ENCODE measurements around the gene TMCO4. TPM values are rescaled to one million over a fixed set of nuclear protein-coding genes. Genes with fewer than 3 reads are reported as not detected.

TMCO4 gene
- total and polyA plus RNA-seq, 2 donors (not counting 1 experiment from before 2014, with no cell fraction given) = 21.7 to 31.3 TPM

DNA sequence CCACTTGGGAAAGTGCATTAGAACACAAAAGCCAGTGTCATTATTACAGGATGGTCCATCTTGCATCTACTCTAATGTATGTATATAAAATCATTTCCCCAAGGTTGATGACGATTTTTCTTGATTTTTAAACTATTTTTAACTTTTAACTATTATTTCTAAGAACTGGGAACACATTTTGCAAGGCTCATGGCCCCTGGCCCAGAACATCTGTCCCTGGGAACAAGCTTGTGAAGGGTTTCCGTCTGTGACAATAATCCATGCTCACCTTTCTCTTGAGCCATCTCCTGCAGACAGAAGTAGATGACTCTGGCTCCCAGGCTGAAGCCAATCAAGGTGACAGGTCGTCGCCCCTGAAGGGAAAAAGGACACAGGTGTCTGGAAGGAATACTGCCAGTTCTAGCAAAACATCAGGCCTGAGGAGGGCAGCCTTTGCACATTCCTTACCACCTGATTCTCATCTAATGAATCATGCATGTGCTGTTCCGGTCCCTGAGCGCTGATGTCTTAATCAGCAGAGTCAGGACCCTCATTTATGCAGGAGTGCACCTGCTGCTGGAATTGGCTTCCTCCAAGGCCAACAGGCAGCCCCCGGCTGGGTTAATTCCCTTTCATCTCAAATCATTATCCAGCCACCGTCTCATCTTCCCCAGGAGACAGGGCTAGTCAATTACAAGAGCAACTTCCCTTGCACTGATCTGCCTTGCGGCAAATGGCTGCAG lies 62.5 kb downstream of the TMCO4 start:
- H3K27me3 Mint-ChIP-seq = no peaks in the 10 kb centered on the region
- Histone ChIP-seq H3K27me3 (replicated peaks in 1 of 4; ENCODE audit: control extremely low read depth in 1 of 4, control insufficient read depth in 3 of 4, insufficient read depth in 4 of 4, low read length in 3 of 4) (no peaks in the 10 kb centered on the region), H3K4me3 (ENCODE audit: control extremely low read depth in 1 of 5, extremely low read depth in 1 of 5, insufficient read depth in 1 of 5, low read depth in 2 of 5, low read length in 4 of 5) (no peak overlapping the region), H3K36me3 (replicated peaks in 1 of 2; ENCODE audit: control extremely low read depth in 1 of 2, control insufficient read depth in 1 of 2, extremely low read depth in 1 of 2, insufficient read depth in 2 of 2, low read length in 1 of 2) (peaks cover 3 to 19% of the 10 kb centered on the region in 2 experiments), H4K20me1 (ENCODE audit: control insufficient read depth, insufficient read depth, low read length, poor library complexity, severe bottlenecking) (no peaks in the 10 kb centered on the region), H3K4me2 (replicated peaks; ENCODE audit: low read depth, low read length, poor library complexity, severe bottlenecking) (no peak overlapping the region), H2AFZ (ENCODE audit: insufficient read depth, low read depth, low read length, poor library complexity, severe bottlenecking) (no peak overlapping the region), H3K27ac (ENCODE audit: low read length in 2 of 2) (no peak overlapping the region), H3K9ac (ENCODE audit: low read length) (no peak overlapping the region), H3K4me1 (ENCODE audit: control insufficient read depth in 2 of 2, insufficient read depth in 2 of 2, low read length in 2 of 2) (no peaks in the 10 kb centered on the region), H3K9me3 (ENCODE audit: control extremely low read depth in 1 of 3, control insufficient read depth in 2 of 3, insufficient read depth in 1 of 3, low read length in 2 of 3) (peaks cover 0 to 16% (median 7%) of the 10 kb centered on the region in 3 donors), H3K79me2 (ENCODE audit: control insufficient read depth, insufficient read depth, low read length) (no peaks in the 10 kb centered on the region)
- no peak overlapping the region for H3K4me3 Mint-ChIP-seq
- H3K27ac Mint-ChIP-seq = no peak overlapping the region
- H3K4me1 Mint-ChIP-seq = no peaks in the 10 kb centered on the region
- CTCF ChIA-PET = no interaction called here
- DNase-seq (no peak), ATAC-seq (ENCODE audit: low read depth) (no peak)
- POLR2A ChIA-PET = no interaction called here
- no peaks in the 10 kb centered on the region for H3K9me3 Mint-ChIP-seq (ENCODE audit: insufficient read depth)
- WGBS (ENCODE audit: insufficient coverage) = 100% methylated on average over 4 of the region's 9 CpGs
- no peak for TF ChIP-seq EZH2 (IDR thresholded peaks at IDR 0.05; ENCODE audit: borderline replicate concordance, insufficient read depth, low read depth, low read length, poor library complexity, severe bottlenecking)
- TF ChIP-seq, protein P1, sequence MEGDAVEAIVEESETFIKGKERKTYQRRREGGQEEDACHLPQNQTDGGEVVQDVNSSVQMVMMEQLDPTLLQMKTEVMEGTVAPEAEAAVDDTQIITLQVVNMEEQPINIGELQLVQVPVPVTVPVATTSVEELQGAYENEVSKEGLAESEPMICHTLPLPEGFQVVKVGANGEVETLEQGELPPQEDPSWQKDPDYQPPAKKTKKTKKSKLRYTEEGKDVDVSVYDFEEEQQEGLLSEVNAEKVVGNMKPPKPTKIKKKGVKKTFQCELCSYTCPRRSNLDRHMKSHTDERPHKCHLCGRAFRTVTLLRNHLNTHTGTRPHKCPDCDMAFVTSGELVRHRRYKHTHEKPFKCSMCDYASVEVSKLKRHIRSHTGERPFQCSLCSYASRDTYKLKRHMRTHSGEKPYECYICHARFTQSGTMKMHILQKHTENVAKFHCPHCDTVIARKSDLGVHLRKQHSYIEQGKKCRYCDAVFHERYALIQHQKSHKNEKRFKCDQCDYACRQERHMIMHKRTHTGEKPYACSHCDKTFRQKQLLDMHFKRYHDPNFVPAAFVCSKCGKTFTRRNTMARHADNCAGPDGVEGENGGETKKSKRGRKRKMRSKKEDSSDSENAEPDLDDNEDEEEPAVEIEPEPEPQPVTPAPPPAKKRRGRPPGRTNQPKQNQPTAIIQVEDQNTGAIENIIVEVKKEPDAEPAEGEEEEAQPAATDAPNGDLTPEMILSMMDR (IDR thresholded peaks at IDR 0.05) = no peak
- intact Hi-C loops (cut with micrococcal nuclease) = no loop called here

DNA sequence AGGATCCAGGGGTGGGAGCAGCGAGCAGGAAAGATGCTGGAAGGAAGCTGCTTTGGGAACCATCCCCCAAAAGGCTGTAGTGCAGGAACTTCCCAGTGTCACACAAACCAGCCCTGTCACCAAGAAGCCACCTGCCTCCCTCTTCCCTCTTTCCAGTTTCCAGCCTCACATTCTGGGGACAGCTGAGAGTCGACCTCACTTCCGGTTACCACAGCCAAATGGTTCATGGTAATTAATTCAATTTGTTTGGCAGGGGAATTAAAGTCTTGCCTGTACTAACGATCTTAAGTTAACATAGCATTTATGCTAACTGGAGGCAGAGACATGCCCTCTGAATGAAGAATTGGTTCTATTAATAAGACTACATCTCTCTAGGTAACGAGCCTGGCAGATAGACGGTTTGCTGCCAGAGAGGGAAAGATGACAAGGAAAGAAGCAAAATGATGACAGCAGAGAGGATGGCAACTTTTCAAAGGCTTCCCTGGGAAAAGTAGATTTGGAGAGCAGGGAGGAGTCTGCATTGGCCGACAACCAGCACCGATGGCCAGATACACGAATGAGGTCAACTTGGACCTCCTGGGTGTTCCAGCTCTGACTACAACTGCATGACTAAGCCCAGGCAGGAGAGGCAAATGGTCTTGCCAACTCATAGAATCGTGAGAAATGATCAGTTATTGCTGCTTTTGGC lies 64.1 kb downstream of the TMCO4 start:
- 92% methylated on average over 7 of the region's 10 CpGs for WGBS (ENCODE audit: insufficient coverage)
- Histone ChIP-seq H3K27ac (ENCODE audit: low read length in 2 of 2) (no peak overlapping the region), H3K79me2 (ENCODE audit: control insufficient read depth, insufficient read depth, low read length) (no peaks in the 10 kb centered on the region), H3K36me3 (replicated peaks in 1 of 2; ENCODE audit: control extremely low read depth in 1 of 2, control insufficient read depth in 1 of 2, extremely low read depth in 1 of 2, insufficient read depth in 2 of 2, low read length in 1 of 2) (peaks cover 3 to 28% of the 10 kb centered on the region in 2 experiments), H2AFZ (ENCODE audit: insufficient read depth, low read depth, low read length, poor library complexity, severe bottlenecking) (no peak overlapping the region), H3K9ac (ENCODE audit: low read length) (no peak overlapping the region), H3K4me2 (replicated peaks; ENCODE audit: low read depth, low read length, poor library complexity, severe bottlenecking) (no peak overlapping the region), H3K4me3 (ENCODE audit: control extremely low read depth in 1 of 5, extremely low read depth in 1 of 5, insufficient read depth in 1 of 5, low read depth in 2 of 5, low read length in 4 of 5) (no peak overlapping the region), H3K27me3 (replicated peaks in 1 of 4; ENCODE audit: control extremely low read depth in 1 of 4, control insufficient read depth in 3 of 4, insufficient read depth in 4 of 4, low read length in 3 of 4) (no peaks in the 10 kb centered on the region), H4K20me1 (ENCODE audit: control insufficient read depth, insufficient read depth, low read length, poor library complexity, severe bottlenecking) (no peaks in the 10 kb centered on the region), H3K9me3 (ENCODE audit: control extremely low read depth in 1 of 3, control insufficient read depth in 2 of 3, insufficient read depth in 1 of 3, low read length in 2 of 3) (peaks cover 0 to 20% (median 8%) of the 10 kb centered on the region in 3 donors), H3K4me1 (ENCODE audit: control insufficient read depth in 2 of 2, insufficient read depth in 2 of 2, low read length in 2 of 2) (no peaks in the 10 kb centered on the region)
- intact Hi-C loops (cut with micrococcal nuclease) = no loop called here
- Mint-ChIP-seq H3K27ac (no peak overlapping the region), H3K4me1 (no peaks in the 10 kb centered on the region), H3K9me3 (ENCODE audit: insufficient read depth) (peaks cover under 1% of the 10 kb centered on the region), H3K4me3 (no peak overlapping the region), H3K27me3 (no peaks in the 10 kb centered on the region)
- ChIA-PET CTCF (no interaction called here), POLR2A (no interaction called here)
- no peak for ATAC-seq (ENCODE audit: low read depth)
- no peak for DNase-seq
- TF ChIP-seq, protein P1 (IDR thresholded peaks at IDR 0.05) = no peak
- TF ChIP-seq EZH2 (IDR thresholded peaks at IDR 0.05; ENCODE audit: borderline replicate concordance, insufficient read depth, low read depth, low read length, poor library complexity, severe bottlenecking) = no peak

Data from B cell (primary cell).